ENCODE results near the gene ZNF835.
"Not testable (repeated sequence)": the region's sequence is repeated elsewhere in the genome, so short reads cannot be mapped to it uniquely, and the experiment has no call there.

The ZNF835 gene

DNA sequence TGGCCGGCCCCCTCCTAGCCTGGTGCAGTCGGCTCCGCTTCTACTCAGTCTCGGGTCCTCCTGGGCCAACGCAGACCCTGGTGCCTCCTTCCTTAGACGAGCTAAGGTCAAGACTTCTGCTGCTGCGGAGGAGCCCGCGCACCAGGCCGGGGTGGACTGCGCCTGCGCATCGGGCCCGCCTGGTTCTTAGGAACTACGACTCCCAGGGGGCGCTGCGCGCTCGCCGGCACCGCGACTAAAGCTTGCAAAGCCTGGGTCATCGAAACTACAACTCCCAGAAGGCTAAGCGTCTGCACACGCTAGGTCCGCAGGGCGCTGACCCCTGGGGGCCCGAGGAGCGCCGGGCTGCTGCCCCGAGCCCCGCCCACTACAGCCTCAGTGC lies at the start of gene ZNF835:
Gene ZNF835 (minus strand): TSS at position 145 of the 382 bp plus-strand sequence. CDS start 6,559 bp downstream, outside the sequence.
- no peak for DNase-seq (ENCODE audit: low read depth in 2 of 2)

DNA sequence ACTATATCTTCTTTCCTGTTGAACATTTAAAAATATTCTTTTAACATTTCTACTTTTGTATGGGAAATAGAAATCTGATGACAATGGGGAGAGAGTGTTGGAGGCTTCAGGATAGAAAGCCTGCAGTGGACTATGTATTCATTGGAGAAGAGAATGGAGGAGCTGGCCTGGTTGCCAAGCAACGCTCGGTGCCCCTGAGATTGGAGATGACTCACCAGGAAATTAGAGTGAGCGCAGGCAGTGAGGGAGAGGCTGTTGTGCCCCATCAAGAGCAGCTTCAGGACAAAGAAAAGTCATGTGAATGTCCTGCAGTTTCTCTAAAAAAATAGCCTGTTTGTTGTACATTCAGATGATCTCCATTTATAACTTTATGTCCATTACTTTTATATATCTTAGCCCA lies 48.7 kb upstream of the ZNF835 start:
- no peak for DNase-seq (ENCODE audit: low read depth in 2 of 2)

DNA sequence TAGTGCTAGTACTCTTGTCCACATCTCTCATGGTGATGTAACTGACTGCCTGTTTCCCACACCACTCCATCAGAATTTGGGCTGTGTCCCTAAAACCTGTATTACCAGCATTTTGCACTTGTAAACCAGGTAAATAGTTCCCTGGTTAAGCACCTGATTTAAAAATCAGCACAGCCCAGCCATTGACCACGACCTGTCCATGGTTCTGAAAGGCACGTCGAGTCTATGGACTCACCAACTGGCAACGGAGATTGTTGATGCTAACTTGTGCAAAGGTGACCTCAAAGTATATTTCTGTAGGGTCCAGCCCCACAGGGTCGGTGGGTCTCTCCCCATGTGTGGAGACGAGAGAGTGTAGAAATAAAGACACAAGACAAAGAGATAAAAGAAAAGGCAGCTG lies 46.7 kb upstream of the ZNF835 start:
- DNase-seq (ENCODE audit: low read depth in 2 of 2): no peak

DNA sequence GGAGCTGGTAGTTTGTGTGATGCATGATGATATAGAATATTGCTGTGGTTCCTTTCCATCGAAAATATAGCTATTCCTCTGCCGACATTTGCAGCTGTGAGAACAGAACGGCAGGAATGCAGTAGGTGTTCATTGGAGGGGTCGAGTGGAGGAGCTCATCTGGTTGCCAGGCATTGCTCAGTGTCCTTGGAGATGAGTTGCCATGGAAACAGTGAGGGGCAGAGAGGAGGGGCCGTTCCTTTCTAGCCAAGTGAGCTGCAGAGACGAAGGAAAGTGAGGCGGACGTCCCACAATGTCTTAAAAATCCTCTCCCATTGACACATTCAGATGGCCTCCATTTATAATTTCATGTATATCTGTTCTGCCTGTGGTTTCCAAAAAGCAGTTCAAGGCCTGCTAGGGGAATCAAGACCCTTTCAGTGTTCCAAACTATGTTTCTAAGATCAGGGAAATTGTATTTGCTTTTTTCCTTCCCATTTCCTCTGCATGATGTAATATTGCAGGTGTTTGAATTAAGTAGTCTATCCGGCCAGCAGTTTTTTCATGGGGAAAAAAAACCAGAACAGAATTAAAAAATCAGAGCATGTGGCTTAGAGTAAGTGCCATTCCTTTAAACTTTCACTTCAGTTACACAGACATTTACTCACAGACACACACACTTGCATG lies 41.2 kb upstream of the ZNF835 start:
- DNase-seq (ENCODE audit: low read depth in 2 of 2): no peak

DNA sequence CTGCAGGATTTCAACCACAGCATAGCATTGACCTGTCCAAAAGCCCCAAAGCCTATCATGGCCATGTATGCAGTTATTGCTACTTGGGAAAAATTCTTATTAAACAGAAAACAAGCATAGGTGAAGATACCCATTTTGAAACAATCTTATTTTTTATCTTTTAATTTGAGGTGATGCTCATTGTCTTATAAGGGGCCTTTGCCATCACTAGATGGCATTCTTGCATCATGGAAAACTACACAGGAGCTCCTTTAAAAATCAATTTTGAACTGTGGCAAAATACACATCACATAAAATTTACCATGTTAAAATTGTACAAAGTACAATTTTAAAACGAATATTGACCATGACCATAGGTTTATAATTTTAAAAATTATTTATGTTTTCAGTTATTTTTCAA lies 38.9 kb upstream of the ZNF835 start:
- DNase-seq (ENCODE audit: low read depth in 2 of 2): no peak

DNA sequence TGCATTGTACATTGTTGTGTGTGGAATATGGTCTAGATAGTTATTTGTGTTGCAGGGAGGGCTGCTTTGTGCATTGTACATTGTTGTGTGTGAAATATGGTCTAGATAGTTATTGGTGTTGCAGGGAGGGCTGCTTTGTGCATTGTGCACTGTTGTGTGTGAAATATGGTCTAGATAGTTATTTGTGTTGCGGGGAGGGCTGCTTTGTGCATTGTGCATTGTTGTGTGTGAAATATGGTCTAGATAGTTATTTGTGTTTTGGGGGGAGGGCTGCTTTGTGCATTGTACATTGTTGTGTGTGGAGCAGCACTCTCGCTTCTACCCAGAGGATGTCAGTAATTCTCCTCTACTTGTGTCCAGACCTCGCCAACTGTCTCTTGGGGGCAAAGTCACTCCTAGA lies 36.3 kb upstream of the ZNF835 start:
- DNase-seq (ENCODE audit: low read depth in 2 of 2): no peak

DNA sequence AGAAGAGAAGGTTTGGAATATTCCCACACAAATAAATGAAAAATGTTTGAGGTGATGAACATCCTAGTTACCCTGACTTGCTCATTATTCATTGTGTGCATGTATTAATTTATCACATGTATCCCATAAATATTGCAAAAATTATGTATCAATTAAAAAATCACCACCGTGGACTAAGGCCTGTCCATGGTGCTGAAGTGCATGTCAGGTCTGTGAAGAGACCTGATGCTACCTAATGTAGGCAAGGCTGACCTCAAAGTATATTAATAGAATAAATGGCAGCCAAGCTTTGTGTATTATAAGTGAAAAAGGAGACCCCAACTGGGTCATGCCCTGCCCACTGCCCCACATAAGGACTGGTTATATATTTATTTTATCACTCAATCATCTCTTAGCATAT lies 34.4 kb upstream of the ZNF835 start:
- no peak for DNase-seq (ENCODE audit: low read depth in 2 of 2)

DNA sequence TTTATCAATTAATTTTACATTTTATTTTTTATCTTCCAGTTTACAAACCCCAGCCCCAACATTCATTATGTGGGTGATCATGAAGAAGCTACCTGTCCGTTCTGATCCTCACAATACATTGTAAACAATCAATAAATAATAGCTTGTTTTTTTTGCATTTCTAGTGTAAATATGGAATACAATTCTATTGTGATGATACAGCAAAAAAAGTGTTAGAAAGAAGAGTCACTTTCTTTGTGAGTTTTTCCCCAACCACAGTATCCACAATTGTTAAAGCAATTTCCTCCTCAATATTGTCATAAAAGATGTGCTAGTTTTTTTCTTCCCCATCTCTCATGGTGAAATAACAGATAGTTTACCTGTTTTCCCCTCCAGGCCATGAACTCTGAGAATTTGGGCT lies 30.3 kb upstream of the ZNF835 start:
- no peak for DNase-seq (ENCODE audit: low read depth in 2 of 2)

DNA sequence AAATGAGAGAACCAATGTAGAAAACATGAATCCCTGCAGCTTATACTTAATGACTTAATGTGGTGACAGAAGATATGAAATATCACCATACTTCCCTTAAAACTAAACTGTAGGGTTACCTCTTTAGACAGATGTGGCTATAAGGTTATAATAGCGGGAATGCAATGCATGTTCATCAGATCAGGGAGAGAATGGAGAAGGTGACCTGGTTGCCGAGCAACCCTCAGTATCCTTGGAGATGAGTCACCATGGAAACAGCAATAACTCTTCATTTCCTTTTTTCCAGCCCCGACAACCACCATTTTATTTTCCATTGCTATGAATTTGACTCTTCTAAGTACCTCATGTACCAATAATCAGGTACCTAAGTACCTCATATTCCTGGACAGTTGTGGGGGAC lies 28.0 kb upstream of the ZNF835 start:
- no peak for DNase-seq (ENCODE audit: low read depth in 2 of 2)

DNA sequence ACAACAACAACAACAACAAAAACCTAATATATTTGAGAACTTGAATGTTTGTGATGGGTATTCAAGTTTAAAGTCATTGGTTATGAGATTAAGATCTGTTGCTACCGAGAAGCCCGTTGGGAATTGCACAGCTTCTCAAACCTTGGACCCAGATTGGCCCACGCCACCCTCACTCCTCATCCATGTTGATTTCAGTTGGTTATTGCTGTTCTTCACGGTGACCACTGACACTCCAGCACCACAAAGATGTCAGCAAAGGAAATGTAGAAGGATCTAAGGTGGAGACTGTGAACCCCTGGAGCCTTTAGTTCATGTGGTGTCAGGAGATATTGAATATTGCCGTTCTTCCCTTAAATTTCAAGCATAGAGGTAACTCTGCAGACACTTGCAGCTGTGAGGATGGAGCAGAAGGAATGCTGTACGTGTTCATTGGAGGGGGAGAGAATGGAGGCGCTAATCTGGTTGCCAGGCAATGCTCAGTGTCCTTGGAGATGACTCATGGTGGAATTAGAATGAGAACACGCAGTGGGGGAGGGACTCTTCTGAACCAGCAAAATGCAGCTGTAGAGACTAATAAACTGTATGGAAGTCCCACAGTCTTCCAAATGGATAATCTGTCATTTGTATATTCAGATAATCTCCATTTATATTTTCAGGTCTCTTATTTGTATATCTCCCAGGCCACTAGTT lies 20.8 kb upstream of the ZNF835 start:
- no peak for DNase-seq (ENCODE audit: low read depth in 2 of 2)

DNA sequence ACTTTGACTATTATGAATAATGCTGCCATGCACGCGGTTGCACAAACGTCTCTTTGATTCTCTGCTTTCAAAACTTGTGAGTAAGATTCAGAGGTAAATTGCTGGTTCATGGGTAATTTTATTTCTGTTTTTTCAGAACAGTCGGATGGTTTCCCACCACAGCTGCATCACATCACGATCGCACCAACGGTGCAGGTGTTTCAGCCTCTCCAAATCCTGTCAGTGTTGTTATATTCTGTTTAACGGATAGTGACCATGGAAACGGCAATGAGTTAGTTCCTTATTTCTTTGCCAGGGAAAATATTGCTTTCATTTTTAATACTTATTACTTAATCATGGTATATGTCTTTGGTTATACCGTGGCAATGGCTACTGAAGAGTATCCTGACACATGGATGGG lies 19.1 kb upstream of the ZNF835 start:
- no peak for DNase-seq (ENCODE audit: low read depth in 2 of 2)

DNA sequence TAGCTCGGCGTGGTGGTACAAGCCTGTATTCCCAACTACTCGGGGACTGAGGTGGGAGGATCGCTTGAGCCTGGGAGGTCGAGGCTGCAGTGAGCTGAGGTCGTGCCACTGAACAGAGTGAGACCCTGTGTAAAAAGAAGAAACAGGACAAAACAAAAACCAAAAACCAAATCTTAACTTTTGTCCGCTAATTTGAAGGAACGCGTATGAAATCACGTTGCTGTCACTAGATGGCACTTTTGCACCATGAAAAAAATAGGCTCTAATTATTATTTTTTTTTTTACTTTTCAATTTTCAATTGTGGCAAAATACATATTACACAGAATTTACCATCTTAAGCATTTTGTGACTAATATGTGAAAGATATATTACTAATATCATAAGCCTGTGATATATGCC lies 17.6 kb upstream of the ZNF835 start:
- DNase-seq (ENCODE audit: low read depth in 2 of 2): no peak

DNA sequence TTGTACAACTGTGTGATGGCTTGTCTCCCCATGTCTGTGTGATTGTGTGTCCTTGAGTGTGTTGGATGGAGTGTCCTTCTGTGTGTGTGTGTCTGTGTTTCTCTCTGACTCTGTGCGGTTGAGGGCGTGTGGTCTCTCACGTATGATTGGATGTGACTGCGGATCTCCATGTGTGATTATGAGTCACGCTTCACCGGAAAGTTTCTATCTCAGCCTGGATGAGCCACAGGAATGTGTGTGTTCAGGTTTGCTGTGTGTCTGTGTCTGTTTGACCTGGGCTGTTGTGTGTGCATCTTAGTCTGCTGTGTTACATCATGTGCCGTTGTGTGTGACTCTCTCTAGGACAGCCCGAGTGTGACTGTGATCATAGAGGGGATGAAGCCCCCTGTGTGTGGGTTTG lies 15.5 kb upstream of the ZNF835 start:
- no peak for DNase-seq (ENCODE audit: low read depth in 2 of 2)

DNA sequence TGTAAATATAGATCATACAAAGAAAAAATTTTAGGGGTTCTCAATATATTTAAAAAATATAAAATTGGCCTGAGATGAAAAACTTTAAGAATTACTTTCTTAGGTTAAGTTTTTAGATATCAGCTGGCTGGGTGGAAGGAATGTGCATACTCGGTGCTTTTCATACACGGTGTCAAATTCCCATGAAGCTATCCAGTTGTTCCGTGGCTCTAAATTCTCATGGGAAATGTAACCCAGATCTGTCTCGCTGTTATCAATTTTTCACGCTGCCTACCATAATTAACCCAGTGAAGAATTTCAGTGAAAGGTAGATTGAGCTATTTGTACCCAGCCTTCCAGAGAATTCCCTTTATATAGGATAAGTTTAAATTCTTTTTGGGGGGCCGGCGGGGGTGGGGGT lies 11.6 kb upstream of the ZNF835 start:
- no peak for DNase-seq (ENCODE audit: low read depth in 2 of 2)

DNA sequence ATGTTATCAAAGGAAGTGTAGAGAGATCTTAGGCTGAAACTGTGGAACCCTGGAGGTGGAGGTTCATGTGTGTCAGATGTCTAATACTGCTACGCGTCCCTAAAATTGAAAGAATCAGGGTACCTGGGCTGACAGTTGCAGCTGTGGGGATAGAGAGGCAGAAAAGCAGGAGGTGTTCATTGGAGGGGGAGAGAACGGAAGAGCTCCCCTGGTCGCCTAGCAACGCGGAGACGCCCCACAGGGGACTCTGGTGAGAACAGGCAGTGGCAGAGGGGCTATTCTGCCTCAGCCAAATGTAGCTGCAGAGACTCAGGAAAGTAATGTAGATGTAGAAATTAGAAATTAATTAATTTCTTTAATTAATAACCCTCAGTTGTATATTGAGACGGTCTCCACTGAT lies 10.1 kb upstream of the ZNF835 start:
- no peak for DNase-seq (ENCODE audit: low read depth in 2 of 2)

DNA sequence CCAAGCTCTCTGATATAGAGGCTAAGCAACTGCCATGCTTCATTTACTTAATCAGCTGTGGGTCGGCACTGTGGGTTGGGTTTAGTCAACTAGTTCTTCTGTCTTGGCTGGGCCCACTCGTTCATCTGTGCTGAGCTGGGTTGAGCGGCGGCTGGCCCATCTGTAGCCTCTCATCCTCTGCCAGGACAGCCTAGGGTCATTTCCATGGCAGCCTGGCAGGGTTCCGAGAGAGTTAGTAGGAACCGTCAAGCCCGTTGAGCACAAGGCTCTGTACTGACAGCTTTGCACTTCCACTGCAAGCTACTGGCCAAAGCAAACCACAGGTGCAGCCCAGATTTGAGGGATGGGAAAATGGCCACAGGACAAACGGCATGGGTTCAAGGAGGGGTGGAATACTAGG lies 6.6 kb upstream of the ZNF835 start:
- DNase-seq (ENCODE audit: low read depth in 2 of 2): no peak

DNA sequence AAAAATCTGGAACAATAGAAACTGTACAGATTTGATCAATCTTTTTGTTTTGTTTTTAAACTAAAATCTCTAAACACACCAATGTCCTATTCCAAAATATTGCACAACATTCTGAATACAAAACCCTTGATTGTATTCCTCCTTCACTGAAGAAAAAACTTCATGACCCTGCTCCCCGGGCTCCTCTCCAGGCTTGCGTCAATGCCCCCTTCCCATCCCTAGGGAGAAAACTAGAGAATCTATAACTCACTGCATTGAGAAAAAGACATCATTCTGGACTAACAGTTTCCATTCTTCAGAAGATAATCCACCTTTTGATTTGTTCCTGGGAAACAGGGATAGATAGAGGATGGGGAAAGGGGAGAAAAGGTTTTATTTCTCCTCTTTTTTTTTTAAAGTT lies 1.1 kb upstream of the ZNF835 start:
- not testable (repeated sequence) for DNase-seq (ENCODE audit: low read depth in 2 of 2)

DNA sequence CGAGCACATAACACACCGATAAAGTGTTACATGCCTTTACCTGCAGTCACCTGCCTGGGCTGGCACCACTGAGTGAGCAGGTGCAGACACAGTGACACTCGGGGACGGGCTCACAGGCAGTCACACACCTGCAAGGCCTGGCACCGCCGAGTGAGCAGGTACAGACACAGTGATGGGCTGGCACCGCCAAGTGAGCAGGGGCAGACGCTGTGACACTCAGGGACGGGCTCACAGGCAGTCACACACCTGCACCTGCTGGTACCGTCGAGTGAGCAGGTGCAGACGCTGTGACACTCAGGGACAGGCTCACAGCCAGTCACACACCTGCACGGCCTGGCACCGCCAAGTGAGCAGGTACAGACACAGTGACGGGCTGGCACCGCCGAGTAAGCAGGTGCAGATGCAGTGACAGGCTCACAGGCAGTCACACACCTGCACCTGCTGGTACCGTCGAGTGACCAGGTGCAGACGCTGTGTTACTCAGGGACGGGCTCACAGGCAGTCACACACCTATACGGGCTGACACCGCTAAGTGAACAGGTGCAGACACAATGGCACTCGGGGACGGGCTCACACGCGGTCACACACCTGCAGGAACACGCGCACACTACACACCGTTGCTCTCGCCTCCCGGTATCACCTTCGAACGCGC lies 470 bp downstream of the ZNF835 start:
- no peak for DNase-seq (ENCODE audit: low read depth in 2 of 2)

DNA sequence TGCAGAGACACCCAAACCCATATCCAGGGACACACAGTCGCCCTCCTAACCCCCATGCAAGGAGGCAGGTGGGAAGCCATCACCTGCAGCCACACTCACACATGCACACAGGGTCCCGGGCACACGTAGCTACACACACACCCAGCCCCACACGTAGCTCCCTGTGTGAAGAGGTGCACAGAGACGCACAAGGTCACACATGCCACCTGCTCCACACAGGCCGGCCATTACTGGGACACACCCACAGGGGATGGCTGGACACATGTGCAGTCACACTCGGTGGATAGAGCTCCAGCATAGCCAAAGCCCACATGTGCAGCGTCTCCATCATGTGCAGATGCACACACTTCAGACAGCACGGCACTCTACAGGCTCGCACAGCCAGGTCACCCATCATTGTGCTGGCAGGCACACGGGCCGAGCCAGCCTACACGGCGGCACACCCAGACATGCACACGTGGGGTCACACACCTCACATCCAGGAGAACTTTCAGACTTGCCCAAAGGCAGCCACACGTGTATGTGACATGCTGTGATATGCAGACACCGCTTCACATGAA lies 1.1 kb downstream of the ZNF835 start:
- no peak for DNase-seq (ENCODE audit: low read depth in 2 of 2)

DNA sequence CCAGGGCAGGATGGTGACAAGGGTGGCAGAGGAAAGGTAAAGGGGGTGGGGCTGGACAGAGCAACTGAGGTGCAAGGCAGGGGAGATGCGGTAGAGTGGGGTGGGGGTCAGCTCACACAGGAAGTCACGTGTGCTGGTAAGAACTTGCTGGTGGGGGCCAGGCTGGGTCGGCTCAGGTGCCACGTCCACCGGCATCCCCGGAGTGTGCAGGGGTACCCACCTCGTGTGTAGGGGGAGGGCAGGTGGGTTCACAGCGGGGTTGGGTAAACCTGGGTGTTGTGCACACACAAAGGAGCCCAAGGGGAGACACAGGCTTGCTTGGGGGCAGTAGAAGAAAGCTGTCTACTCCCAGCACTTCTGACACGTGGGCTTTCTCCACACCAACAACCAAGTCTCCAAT lies 2.9 kb downstream of the ZNF835 start:
- DNase-seq (ENCODE audit: low read depth in 2 of 2): no peak

DNA sequence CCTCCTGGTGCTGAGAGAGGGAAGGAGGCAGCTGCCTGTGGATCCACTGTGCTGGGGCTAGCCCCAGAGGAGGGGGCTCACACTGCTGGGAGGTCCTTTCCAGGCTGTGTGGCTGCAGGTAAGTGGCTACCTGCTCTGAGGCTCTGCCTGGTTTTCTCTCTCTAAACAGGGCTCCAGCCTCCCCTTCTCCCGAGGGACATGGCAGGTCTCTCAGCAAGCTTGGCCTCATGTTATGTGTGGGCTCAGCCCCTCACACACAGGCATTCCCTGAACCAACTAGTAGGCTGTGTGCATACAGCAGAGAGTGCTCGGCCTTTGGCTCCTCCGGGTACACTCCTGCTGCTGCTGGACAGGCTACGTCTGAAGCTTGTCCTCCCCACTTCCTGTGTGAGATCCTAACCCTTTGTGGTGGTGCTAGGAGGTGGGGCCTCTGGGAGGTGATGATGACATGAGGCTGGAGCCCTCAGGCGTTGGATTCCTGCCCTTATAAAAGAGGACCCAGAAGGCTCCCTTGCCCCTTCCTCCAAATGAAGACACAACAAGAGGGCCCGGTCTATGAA lies 4.2 kb downstream of the ZNF835 start:
- DNase-seq (ENCODE audit: low read depth in 2 of 2): no peak

DNA sequence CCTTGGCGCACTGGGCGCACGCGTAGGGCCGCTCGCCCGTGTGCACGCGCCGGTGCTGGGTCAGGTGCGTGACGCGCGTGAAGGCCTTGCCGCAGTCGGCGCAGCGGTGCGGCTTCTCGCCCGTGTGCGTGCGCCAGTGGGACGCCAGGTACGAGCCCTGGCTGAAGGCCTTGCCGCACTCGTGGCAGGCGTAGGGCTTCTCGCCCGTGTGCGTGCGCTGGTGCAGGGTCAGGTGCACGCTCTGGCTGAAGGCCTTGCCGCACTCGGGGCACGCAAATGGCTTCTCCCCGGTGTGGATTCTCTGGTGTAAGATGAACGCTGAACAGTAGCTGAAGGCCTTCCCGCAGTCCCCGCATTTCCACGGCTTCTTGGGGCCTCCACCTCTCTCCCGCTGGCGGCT lies 7.0 kb downstream of the ZNF835 start:
- no peak for DNase-seq (ENCODE audit: low read depth in 2 of 2)
